ENCODE measurements around the gene TNNT3. TPM values are rescaled to one million over a fixed set of nuclear protein-coding genes. Genes with fewer than 3 reads are reported as not detected.

Gene TNNT3
- total RNA-seq, 1 donor, result 3.2 TPM

DNA sequence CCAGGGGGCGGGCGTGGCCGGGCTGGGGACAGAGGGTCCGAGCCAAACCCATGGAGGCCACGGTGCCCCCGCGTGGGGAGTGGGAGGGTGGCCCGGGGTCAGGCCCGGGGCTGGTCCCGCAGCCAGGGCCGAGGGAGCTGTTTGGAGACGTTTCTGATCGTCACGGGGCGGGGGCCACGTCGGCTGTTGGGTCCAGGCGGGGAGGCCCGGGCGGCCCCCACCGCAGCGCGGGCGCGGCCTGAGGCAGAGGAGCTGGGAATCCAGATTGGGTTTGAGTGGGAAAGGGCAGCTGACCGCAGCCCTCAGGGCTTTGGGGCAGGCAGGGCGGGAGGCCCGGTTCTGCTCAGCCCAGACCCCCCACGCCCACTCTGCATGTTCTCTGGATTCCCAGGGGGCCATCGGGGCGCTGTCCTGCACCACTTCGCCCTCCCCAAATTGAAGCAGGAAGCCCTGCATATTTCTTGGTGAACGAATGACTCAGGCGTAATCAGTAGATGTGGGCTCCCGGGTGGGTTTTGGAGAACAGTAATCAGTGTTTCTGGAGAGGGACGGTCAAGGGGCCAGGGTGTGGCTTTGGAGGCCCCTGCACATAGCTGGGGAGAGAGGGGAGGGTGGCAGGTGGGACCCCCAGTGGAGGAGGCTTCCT lies 28.2 kb downstream of the TNNT3 start:
- no peak for DNase-seq (ENCODE audit: low read depth in 2 of 3, low spot score in 2 of 3)

DNA sequence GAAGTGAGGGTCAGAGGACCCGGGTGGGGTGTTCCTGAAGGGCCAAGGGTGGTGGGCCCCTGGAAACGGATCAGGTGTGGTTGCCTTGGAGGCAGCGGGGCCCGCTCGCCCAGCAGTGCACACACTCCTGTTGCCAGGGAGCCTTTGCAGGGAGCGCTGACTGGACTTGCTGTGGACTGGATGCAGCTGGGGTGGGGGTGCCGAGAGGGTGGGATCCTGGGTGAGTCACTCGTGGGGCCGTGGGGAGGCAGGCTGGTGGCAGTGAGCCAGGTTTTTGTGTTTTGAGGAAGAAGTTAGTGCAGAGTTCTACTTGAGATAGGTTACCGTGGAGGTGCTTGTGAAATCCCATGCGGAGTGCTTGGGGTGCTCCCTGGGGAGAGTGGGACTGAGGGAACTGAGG lies 28.9 kb downstream of the TNNT3 start:
- no peak for DNase-seq (ENCODE audit: low read depth in 2 of 3, low spot score in 2 of 3)

DNA sequence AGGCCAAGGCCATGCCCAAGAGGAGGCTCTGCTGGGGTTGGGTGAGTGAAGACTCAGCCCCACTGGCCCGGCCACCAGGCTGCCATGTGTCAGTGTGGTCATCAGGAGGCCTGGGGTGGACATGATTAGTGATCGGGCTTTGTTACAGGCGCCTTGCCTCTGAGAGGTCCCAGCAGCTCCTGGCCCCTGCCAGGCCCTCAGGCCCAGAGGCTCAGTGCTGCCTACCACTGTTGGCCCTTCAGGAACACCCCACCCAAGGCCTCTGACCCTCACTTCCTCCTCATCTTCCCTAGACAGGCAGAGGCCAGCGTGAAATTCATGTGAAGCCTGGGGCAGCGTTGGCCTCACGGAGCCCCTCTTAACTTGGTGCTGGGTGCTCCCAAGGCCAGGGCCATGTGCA lies 29.8 kb downstream of the TNNT3 start:
- no peak for DNase-seq (ENCODE audit: low read depth in 2 of 3, low spot score in 2 of 3)

DNA sequence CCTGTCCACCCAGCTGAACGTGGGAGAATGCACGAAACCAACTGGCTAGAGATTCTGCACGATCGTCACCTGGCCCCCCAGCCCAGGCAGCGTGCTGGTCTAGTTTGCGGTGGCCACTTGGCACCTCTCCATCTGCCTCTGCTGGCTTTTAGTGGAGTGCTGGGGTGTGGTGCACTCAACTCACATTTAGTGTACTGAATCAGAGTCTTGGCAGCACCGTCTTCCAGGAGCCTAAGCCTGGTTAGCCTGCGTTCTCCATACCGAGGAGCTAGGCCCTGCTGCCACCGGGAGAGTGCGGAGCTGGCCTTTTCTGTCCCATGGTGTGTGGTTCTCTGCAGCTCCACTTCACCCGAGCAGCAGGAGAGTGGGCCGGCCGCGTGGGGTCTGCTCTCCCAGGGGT lies 30.4 kb downstream of the TNNT3 start:
- DNase-seq (ENCODE audit: low read depth in 2 of 3, low spot score in 2 of 3), result no peak

DNA sequence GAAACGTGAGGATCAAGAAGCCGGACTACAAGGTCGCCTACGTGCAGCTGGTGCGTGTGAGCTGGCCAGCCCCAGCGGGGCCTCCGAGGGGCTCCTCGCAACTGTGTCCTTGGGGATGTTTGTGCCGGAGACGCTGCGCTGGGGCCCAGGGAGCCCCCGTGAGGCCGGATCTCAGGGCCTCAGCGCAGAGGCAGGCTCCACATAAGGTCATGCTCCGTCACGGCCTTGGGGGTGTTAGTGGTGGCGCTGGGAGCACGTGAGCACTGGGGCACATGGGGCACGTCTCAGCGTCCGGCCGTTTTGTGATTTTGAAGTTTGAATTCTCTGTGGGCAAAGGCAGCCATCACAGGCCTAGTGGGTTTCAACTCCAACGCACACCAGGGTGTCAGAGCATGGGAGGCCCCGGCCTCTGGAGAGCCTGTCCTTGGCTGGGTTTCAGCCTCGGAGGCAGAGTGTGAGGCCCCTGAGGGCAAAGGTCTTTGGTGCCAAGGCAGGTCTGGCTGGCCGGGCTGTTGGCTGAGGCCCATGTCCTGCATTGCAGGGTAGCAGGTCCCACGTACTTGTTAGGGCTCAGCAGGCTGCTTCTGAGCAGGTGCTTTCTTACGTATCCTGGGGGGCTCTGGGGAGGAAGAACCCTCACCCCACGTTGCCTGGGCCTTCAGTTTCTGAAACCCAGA lies 33.4 kb downstream of the TNNT3 start:
- no peak for DNase-seq (ENCODE audit: low read depth in 2 of 3, low spot score in 2 of 3)

DNA sequence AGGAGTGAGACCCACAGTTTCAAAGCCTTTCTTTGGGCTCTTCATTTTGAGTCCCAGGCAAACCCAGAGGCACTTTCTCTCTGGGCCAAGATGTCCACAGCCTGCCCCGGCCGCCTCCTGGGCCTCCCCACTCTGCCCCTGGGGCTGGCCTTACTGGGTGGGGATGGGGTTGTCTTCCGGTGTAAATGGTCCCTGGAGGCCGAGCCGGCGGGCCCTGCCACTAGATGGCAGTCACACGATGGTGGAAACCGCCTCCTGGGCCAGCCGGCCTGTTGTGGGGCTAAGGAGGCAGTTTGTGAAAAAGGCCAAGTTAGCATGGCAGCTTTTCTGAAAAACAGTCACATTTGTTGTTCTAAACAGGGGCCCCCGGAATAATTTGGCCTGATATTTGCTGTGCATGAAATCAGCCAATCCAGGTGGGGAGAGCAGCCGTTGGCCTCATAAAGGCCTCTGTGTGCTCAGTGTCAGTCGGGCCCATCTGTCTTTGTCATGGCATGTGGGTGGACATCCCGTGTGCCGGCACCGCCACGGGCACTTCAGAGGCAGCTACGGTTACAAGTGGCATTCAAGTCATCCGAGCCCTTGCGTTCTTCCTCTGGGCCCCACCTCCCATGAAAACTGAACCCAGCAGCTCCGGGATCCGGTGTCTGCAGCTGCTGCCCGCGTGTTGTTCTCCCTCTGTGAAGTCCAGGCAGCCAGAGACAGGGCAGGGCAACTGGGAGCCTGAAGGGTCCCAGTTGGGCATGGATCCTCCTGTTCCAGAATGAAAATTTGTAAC lies 34.2 kb downstream of the TNNT3 start:
- DNase-seq (ENCODE audit: low read depth in 2 of 3, low spot score in 2 of 3), result no peak

DNA sequence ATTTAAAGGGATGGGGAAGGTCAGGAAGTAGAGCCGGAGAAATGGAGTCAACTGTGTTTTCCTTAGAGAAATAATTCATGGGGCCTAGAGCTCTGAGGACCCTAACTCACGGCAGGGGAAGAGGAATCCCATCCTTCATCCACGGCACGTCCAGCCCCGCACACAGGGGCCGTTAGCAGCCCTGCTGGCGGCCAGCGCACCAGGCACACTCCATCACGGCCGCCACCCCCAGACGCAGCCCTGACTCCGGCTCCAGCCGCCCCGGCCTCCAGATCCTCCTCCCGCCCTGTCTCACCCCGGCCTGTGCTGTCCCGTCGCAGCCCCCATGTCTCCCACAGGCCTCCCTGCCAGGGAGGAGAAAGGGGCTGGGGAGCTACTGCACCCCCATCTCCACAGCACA lies 38.9 kb downstream of the TNNT3 start:
- no peak for DNase-seq (ENCODE audit: low read depth in 2 of 3, low spot score in 2 of 3)

DNA sequence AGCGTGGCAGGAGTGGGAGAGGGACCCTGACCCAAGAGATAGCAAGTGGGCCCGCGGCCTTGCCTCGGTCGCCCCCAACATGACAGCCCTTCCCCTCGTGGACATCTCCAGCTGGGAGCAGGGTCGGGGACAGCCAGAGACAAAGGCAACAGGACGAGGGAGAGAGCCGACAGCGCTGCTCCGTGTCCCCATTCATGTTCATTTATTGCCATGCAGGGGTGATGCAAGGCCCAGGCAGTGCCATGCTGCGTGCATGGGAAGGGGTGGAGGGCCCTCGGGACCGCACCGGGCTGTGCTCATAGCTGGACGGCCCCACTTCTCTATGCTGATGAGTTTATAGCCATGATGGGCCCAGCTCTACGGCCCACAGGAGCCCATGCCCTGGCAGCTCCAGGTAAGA lies 40.3 kb downstream of the TNNT3 start:
- no peak for DNase-seq (ENCODE audit: low read depth in 2 of 3, low spot score in 2 of 3)

DNA sequence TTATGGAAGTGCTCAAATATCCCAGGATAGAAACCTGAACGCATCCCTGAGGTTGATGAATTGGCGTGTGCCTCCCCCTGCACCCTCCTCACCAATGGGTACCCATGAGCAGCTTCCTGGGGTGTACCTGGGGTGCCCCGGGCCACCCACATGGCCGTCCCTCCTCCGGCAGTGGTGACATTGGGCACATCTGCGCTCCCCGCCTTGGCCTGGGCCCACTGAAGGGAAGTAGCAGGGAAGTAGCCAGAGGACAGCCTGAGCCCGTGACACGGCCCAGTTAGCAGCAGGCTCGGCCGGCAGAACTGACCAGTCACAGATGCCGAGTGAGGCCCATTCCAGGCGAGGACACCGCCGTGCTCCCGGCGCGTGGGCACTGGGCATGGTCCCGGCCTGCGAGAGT lies 44.4 kb downstream of the TNNT3 start:
- DNase-seq (ENCODE audit: low read depth in 2 of 3, low spot score in 2 of 3), result no peak

DNA sequence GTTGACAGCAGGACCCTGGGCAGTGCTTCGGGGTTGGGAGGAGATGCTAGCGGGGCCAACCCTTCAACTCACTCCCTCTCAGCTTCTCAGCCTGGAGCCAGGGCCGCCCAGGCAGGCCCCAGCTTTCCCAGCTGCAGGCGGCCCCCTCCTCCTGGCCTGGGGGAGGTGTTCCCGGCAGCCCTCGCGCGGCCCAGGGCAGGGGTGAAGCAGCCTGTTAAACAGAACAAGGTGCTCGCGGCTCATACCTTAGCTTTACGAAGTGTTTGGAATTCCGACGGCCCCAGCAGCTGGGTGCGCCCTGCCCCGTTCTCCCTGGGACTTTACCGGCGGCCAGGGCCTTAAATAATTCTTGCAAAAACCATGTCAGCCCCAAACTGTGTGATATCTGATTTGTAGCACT lies 44.8 kb downstream of the TNNT3 start:
- no peak for DNase-seq (ENCODE audit: low read depth in 2 of 3, low spot score in 2 of 3)

DNA sequence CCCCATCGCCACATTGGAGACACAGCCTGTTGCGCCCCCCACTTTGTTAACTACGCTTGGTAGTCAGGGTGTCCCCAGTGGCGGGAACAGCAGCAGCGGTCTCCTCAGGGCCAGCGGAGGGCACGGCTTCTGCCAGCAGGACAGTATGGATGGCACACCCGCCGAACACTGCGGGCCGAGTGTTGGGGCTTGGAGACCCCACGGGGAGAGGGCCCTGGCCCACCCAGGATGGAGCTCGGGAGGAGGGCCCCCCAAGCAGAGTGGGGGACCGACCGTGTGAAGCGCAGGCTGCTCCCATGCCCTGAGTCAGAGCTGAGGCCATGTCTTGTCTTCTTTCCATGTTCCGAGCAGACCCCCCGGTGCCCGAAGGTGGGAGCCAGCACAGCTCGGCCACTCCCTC lies 45.5 kb downstream of the TNNT3 start:
- no peak for DNase-seq (ENCODE audit: low read depth in 2 of 3, low spot score in 2 of 3)

DNA sequence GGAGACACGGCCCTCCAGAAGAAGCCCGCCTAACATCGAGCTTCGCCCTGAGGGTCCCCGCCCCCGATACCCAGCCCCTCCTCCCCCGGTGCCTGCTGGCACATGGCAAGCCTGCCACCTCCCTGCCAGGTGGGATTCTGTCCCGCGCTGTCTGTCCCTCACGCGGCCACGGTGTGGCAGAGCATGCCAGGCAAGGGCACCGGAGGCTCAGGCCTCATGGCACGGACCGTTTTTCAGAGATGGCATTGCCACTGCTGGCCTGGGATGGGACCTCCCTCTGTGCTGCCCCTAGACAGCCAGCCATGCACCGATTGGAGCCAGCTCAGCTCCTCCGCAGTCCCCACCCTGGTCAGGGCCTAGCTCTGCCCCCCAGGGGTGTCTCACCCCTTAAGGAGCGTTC lies 47.0 kb downstream of the TNNT3 start:
- no peak for DNase-seq (ENCODE audit: low read depth in 2 of 3, low spot score in 2 of 3)

DNA sequence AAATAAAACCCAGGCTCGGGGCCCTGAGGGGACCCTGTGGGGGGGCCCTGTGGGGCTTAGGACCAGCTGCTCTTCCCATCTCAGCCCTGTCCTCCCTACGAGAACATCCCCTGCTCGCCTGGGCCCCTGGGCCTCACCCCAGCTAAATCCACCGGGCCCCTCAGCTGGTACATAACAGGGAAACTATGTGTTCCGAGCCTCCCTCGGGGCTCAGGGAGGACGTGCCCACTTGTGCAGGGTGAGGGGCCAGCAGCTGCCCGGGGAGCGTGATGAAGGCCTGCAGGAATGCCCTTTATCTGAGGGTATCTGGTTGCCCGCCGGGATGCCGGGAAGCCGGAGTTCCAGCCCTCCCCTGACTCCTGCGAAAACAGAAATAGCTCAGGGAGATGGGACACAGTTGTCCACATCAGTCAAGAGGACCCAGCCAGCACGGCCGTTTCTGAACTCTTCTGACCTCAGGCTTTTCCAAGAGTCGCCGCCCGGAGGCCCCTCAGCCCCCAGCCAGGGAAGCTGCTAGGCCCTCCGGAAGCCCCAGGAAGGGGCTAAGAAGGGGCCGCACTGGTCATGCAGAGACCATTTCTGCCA lies 48.2 kb downstream of the TNNT3 start:
- DNase-seq (ENCODE audit: low read depth in 2 of 3, low spot score in 2 of 3), result no peak

DNA sequence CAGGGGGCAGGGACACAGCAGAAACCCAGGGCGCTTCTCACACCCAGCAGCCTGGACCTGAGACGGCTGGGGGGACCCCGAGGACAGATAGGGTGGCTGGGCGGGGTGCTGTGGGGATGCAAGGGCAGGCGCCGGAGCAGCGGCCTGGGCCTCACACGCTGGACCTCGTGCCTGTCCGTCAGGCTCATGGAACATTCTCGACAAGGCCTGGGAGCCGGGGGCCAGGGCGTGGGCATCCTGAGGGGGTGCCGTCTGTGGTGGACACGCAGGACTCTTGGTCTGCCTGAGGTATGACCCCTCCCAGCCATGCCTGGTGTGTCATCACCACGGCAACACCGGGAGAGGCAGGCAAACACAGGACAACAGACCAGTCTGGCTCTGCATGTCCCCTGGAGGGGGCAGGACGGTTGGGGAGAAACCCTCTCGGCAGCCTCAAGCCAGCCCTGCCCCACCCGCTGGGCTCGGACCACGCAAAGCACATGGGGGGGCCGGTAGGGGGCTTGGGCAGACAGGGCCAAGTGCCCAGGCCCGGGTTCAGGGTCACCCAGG lies 49.0 kb downstream of the TNNT3 start:
- DNase-seq (ENCODE audit: low read depth in 2 of 3, low spot score in 2 of 3), result no peak

DNA sequence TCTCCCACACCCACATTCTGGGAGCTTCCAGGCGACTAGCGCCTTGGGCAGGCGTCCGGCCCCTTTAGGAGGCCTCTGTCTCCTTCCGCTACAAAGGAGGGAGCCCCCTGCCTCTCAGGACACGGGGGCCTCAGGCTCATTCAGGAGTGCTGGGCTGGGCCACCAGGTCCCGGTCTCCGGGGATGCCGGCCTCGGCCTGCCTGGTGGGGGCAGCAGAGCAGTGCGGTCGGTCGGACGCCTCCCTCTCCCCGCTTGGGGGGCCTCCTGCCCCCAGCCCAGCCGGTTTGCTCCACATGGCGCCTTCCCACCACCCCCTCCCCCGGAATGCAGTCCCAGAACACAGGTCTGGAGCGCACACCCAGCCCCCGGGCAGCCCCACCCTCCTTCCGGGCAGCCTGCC lies 49.5 kb downstream of the TNNT3 start:
- no peak for DNase-seq (ENCODE audit: low read depth in 2 of 3, low spot score in 2 of 3)

DNA sequence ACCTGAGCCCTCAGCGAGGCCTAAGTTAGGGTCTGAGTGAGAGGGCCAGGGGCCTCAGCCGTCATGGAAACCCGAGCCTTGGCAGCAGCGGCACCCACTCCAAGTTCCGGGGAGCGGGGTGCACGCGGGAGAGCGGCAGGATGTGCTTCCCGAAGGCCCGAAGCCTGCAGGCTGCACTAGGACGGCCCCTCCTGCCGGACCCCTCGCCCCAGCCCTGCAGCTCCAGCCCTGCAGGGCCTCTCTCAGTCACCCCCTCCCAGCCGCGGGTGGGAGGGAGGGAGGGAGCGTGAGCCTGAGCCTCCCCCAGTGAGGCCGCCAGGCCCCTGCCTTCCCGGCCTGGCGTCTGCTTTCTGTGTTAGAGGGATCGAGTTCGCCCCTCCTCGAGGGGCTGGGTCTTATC lies 50.3 kb downstream of the TNNT3 start:
- no peak for DNase-seq (ENCODE audit: low read depth in 2 of 3, low spot score in 2 of 3)

DNA sequence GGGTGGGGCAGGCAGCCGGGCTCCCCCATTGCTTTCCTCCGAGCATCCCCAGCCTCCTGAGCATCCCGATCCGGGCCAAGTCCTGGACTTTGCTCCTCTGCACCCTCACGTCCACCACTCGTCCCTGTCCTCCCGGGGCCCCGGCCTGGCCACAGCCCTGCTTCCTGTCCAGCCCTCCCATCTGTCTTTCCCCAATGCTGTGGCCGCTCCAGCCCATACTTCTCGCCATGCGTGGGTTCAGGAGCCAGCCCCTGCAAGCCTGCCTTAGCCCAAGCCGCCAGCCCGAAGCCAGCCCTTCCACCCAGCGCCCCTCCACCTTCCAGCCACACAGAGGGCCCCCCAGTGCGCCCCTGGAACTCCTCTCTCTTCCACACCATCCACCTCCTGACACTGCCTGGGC lies 51.5 kb downstream of the TNNT3 start:
- no peak for DNase-seq (ENCODE audit: low read depth in 2 of 3, low spot score in 2 of 3)

DNA sequence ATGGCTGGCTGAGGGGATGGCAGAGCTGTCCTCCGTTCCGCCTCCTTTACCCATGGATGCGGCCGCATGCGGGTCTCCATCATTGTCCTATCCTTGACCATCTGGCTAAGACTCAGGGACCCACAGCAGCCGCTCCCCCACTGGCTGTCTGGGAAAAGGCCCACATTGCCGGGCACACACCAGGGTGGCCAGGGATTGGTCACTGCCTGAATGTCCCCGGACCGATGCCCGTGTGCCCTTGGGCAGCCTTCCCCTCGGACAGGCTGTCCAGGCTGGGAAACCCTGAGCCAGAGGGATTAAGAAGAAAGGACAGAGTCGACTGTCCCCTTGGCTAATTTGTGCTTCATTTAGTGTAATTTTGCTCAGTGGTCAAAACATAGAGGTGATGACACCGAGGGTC lies 55.7 kb downstream of the TNNT3 start:
- DNase-seq (ENCODE audit: low read depth in 2 of 3, low spot score in 2 of 3), result no peak

DNA sequence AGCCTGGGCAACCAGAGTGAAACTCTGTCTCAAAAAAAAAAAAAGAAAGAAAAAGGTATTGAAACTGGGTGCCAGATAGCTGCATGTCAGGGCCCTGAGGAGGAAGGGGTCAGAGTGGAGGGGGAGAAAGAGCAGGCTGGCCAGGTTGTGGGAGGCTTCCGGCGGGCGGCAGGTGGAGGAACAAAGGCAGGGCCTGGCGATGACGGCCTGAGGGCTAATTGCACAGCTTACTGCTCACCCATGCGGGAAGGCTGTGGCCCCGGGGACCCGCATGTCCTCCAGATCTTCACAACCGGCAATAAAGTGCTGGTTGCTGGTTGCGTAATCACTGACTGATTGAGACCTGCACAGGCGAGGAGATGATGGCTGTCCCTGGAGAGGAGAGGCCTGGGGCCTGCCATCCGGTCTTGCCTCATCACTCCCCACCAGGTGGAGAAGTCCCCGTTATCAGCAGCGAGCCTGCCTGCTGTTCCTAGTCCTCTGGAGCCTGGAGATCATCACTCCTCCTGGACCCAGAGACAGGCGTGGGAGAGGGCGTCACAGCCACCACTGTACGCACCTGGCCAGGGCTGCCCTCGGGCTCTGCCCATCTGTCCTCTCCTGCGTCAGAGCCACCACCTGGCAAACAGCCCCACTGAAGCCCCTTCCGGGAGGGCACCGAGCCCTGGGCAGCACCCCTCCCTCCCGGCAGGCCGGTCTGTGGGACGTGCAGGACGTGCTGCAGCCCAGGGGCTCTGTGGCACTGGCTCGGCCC lies 59.4 kb downstream of the TNNT3 start:
- no peak for DNase-seq (ENCODE audit: low read depth in 2 of 3, low spot score in 2 of 3)

DNA sequence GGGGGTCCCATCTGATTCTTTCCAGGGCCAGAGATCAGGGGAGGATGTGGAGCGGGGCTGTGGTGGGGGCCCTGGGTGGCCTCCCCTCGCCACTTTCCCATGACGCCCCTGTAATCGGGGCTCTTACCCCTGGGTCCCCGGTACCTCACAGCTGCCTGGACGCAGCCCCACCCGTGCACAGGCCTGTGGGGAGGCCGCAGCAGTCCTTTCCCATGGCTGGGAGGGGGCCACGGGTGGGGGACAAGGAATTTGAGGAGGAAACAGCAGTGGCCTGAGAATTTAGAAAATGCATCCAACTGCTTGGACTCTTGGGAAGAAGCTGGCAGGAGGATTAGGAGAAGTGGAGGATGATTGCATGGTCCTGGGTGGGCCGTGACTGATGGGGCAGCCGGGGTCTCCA lies 60.1 kb downstream of the TNNT3 start:
- no peak for DNase-seq (ENCODE audit: low read depth in 2 of 3, low spot score in 2 of 3)

Data from hematopoietic multipotent progenitor cell (in vitro differentiated cells).